HG03457 (cell line): Measurements from ENCODE around the gene SPDEF.

Source experiments
- ATAC-seq: cut with Tn5 transposase; IDR thresholded peaks from one replicate; pipeline ENCODE4 v1.9.1; 2021; ENCODE audit warnings: moderate number of reproducible peaks; ENCODE audit not compliant: unreplicated experiment

The SPDEF gene

GRCh38 chr6:34583861-34584604 is 27.9 kb upstream of the SPDEF start:
- no peak for ATAC-seq

DNA sequence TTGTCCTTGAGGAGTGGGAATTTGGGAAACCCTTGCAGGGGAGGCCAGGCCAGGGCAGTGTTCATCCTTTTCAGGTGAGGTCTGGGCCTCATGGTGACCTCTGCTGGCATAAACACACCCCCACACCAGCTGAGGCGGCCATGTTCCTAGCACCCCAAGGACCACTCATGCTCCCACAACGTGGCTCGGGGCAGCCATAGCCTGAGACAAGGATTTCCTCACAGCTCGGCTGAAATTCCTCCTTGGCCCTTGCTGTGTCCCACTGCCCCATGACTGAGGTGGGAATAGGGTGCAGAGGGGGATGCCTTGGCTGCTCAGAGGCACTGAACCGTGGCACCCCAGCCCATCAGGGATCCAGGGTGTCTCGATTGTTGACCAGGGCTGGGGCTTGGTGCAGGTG is 27.3 kb upstream of the SPDEF start:
- ATAC-seq = no peak

DNA sequence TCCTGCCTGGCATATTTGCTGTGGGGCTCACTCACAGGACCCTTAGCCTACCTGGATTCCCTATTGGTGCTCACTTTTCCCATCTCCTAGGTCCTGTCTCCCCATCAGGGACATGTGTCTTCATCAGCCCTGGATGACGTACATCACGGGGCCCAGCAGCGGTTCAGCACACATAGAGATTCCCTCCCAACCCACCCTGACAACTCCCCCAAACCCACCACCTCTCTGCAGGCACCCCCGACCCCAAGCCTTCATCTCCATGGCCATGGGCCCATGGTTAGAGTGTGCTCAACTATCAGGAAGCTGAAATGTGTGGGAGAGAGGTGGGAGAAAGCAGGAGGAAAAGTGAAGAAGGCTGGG is 25.4 kb upstream of the SPDEF start:
- no peak for ATAC-seq

DNA sequence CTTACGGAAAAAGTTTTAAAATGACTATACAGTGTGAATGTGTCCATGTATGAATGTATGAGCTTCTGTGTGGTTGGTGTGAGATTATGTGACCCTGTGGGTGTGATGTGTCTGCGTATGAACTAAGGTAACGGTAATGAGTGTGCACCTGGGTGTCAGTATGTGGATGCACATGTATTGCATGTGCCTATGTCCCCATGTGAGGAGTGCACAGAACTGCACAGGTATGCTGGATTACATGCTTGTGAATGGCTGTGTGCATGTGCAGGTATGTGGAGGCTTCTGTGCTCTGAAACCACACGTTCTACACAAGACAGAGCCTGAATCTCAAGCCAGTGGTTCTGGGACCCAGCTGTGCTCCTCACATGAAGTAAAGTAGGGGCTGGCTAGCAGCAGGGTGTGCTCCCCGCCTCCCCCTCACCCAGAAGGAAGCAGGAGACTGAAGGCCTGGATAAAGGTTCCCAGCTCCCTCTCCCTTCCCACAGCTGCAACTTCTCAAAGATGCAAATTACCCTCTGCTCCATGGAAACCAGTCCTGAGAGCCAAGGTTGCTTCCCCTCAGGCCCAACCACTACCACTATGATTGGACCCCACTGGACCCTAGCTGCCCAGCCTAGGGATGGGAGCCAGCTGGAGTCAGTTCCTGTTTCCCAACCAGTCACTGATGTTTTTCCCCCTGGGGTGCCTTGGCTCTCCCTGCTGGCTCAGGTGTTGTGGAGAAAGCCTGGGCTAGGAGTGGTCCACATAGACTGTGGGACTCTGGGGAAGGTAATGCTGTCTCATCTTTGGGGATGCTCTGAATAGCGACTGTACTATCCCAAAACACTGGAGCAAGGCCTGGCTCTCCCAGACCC is 24.8 kb upstream of the SPDEF start:
- no peak for ATAC-seq

DNA sequence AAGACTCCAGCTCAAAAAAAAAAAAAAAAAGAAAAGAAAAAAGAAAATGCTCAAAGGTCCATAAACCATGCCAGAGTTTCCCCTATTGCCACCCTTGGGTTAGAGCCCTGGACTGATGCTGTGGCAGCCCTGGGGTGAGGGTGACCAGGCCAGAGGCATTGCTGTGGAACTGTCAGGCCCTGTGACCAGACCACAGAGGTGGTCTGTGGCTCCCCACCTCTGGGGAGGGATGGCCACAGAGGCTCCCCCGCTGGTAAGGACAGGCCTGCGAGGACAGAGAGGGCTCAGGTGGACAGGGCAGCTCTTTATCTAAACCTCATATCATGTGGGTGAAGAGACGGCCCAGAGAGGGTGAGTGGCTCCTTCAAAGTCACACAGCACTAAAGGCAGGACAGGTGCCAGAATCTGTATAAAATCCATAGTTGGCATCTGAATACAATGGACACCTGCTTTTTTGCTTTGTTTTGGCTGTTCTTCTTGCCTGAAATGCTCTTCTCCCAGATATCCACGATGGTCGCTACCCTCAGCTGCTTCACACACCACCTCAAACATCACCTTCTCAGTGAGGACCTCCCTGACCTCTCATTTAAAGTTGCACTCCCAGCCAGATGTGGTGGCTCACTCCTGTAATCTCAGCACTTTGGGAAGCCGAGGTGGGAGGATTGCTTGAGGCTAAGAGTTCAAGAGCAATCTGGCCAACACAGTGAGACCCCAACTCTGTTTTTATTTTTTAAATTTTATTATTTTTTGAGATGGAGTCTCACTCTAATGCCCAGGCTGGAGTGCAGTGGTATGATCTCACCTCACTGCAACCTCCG is 22.5 kb upstream of the SPDEF start:
- ATAC-seq = no peak

GRCh38 chr6:34576286-34576955 is 20.3 kb upstream of the SPDEF start:
- ATAC-seq = no peak

DNA sequence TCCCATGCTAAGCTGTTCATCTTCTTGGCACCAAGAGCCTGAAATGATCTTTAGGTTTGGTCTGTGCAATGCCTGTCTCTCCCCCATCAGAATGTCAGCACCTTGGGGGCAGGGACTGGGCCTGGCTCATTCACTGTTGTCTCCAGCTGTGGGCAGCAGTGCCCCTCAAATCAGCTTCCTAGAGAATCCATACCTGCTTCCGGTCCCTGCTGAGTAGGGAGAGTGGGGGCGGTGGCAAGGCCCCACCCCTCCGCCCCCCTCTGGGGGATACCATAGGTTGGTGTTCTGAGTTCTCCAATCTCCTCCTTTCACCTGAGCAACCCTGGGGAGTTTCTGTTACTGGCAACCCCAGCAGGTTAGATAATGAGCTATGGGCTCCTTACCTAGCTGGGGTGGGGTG is 19.2 kb upstream of the SPDEF start:
- ATAC-seq = no peak

- no peak for ATAC-seq
These were observed 18.6 kb upstream of the SPDEF start for GRCh38 chr6:34574647-34575293.

DNA sequence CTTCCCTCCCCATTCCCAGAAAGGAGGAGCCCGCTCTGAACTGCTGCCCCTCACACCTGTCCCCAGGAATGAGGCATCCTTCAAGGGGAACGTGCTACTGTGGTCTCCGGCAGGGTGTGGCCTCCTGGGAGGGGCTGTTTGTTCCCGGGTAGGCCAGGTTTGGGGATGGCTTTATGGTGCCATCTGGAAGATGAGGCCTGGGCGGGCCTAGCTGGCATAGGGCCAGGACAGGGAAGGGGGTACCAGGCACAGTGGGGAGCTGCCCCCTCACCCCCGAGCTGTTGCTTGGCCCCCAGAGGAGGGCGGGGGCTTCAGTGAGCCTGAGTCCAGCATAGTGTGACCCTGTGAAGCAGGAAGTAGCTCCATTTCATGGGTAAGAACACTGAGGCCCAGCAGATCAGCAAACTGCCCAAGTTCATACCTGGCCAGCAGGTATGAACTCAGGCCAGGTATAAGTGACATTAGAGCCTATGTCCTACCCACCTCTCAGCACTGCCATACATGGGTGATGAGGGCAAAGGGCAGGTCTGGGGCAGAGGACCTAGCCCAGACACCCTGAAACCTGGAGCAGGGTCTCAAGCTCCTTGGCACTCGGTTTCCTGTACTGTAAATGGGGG is 17.5 kb upstream of the SPDEF start:
- ATAC-seq = no peak

- ATAC-seq = no peak
These were observed 16.5 kb upstream of the SPDEF start for GRCh38 chr6:34572585-34572984.

GRCh38 chr6:34572021-34572420 is 15.9 kb upstream of the SPDEF start:
- ATAC-seq = no peak

- ATAC-seq = no peak
These were observed 15.3 kb upstream of the SPDEF start for GRCh38 chr6:34571388-34571787.

DNA sequence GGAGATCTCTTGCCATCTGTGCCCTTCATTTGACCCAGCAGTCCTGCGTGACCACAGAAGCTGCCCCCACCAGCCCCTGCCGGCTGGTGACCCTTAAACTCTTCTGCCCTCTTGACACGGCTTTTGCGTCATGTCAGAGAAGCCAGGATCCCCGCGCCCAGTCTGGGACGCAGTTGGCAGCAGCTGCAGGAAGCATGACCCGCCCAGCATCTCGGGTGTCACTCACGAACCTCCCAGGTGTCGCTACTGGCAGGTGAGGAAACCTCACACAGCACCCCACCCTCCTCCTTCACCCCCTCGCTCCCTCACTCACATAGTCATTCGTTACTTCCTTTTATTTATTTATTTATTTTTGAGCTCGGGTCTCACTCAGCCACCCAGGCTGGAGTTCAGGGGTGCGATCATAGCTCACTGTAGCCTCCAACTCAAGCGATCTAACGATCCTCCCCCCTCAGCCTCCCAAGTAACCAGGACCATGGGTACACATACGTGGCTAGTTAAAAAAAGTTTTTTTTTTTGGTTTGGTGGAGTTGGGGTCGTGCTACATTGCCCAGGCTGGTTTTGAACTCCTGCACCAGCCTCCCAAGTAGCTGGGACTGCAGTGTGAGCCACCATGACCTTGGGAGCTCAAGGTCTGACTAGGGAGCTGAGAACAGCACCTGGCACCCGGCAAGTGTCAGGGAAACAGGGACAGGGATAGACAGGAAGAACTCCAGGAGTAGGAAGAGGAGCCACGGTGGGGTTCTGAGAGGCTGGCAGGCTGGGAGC is 14.1 kb upstream of the SPDEF start:
- ATAC-seq = no peak

DNA sequence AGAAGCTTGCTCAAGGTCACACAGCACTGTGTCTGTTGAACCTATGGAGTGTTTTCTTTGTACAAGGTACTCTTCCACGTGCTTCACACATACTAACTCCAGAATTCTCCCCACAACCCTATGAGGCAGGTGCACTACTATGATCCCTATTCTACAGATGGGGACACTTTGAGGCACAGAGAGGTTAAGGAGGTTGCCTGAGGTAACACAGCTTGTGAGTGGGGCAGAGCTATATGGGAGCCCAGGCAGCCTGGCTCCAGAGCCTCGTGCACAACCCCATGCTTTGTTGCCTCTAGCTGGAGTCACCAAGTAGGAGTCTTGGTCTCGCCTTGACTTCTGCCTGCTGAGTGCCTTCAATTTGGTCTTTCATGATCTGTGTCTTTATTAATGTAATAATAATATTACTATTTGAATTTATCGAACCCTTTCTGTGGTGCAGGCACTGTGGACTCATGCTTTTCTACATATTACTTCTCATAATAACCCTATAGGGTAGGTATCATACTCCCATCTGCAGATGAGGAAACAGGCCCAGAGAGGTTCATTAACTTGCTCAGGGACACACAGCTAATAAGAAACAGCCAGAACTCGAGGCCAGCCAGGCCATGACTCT is 13.3 kb upstream of the SPDEF start:
- no peak for ATAC-seq

DNA sequence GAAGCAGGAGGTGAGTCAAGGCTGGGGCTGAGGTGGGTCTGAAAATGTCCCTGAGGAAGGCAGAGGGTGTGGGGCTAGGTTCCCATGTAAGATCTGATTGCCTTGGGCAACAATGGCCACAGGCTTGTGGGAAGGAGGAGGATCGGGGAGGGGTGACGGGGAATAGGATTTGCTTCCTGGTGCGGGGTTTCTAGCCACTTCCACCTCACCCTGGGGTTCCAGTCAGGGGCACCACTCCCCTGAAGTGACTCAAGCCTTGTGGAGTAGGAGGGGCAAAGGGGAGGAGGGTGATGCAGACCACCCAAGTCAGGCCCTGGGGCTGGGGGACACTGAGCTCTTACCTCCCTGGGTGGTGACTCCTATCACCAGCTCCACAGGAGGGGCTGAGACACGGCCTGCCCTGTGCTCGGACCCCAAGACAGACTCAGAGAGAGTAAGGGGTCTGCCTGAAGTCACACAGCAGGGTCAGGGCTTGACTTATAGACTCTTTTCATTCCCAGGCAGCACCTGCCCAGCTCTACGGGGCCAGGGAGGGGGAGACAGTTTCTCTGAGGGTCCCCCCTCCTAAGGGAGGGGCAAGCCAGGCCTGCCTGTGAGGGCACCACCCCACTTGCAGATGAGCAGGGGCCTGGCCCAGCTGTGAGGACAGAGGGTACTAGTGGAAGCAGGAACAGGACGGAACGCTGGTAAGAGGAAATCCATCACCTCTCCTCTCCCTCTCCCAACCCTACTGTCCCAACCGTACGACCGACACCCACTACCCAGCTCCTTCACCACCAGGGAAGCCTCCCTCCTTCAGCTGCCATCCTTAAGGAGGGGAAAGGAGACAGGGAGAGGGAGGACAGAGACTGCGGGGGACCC is 12.4 kb upstream of the SPDEF start:
- ATAC-seq = no peak

GRCh38 chr6:34566830-34567546 is 10.9 kb upstream of the SPDEF start:
- no peak for ATAC-seq

- no peak for ATAC-seq
These were observed 9.6 kb upstream of the SPDEF start for GRCh38 chr6:34565722-34566137.
